GM12872 (cell line): ENCODE measurements around the gene EEFSEC.

Experiments used
- CTCF ChIP-seq: IDR thresholded peaks from 3 replicates; pipeline ENCODE4 v1.5.1; 2011; ENCODE audit warnings: low read depth, mild to moderate bottlenecking, low read length, moderate library complexity; ENCODE audit not compliant: insufficient read depth

The EEFSEC gene

GRCh38 chr3:128426128-128426921, 273.0 kb downstream of the EEFSEC start:
- peak; percentile 79 for TF ChIP-seq CTCF

DNA sequence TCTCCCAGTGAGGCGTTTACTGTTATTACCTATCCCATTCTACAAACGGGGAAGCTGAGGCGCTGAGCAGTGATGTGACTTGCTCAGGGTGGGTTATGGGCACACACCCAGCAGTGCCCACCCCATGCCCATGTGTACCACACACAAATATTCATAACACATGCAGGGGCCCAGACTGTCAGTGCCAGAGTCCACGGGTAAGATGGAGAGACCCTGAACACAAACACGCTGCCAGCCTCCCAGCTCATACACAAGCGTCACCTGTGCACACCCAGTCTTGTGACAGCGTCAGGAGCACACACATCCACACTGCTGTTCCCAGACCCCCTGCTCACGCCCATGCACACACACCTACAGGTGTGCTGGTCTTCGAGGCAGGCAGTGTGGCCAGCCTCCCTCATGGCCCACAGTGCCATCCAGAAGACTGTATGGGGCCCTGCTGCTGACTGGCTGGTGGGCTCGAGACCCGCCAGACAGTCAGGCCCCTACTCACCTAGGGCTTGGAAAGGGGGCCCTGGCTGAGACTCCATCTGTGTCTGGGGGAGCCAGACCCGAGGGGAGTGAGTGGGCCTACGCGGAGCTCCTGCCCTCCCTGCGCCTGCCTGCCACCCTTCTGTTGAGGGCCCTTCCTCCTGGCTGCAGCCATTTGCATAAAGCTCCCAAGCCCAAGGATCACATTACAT, 274.0 kb downstream of the EEFSEC start:
- no peak for TF ChIP-seq CTCF

GRCh38 chr3:128427872-128428822, 274.9 kb downstream of the EEFSEC start:
- no peak for TF ChIP-seq CTCF

GRCh38 chr3:128429275-128429674, 276.0 kb downstream of the EEFSEC start:
- TF ChIP-seq CTCF: no peak

DNA sequence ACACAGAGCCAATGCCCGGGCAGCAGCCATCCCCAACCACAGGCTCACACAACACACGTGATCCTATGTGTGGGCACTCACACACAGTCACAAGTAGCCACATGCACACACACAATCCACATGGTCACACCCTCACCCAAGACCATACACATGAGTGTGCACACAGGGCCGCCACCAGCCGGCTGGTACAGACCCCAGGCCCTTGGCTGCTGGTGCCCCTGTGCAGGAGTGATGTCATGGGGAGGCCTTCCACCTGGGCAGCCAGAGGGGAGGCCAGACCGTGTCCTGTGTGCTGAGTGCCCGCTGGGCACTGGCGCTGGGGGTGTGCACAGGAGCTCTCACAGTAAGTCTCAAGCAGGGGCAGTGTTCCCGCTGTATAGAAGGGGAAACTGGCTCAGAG, 276.5 kb downstream of the EEFSEC start:
- TF ChIP-seq CTCF: no peak

- TF ChIP-seq CTCF: no peak
Measured at GRCh38 chr3:128430301-128430700, 277.0 kb downstream of the EEFSEC start.

GRCh38 chr3:128430731-128431130, 277.4 kb downstream of the EEFSEC start:
- TF ChIP-seq CTCF: no peak
